ENCODE measurements around the gene TACC2. TPM values are rescaled to one million over a fixed set of nuclear protein-coding genes. Genes with fewer than 3 reads are reported as not detected.

TACC2 gene
- polyA plus RNA-seq, 1 donor from 2014 or later: not detected

GRCh38 chr10:122257041-122257440, 268.1 kb downstream of the TACC2 start:
- Mint-ChIP-seq H3K4me1 (no peaks in the 10 kb centered on the region), H3K27ac (no peak overlapping the region), H3K27me3 (no peaks in the 10 kb centered on the region), H3K9me3 (peaks cover 2 to 6% (median 5%) of the 10 kb centered on the region in 3 donors), H3K36me3 (no peaks in the 10 kb centered on the region), H3K4me3 (no peak overlapping the region)

DNA sequence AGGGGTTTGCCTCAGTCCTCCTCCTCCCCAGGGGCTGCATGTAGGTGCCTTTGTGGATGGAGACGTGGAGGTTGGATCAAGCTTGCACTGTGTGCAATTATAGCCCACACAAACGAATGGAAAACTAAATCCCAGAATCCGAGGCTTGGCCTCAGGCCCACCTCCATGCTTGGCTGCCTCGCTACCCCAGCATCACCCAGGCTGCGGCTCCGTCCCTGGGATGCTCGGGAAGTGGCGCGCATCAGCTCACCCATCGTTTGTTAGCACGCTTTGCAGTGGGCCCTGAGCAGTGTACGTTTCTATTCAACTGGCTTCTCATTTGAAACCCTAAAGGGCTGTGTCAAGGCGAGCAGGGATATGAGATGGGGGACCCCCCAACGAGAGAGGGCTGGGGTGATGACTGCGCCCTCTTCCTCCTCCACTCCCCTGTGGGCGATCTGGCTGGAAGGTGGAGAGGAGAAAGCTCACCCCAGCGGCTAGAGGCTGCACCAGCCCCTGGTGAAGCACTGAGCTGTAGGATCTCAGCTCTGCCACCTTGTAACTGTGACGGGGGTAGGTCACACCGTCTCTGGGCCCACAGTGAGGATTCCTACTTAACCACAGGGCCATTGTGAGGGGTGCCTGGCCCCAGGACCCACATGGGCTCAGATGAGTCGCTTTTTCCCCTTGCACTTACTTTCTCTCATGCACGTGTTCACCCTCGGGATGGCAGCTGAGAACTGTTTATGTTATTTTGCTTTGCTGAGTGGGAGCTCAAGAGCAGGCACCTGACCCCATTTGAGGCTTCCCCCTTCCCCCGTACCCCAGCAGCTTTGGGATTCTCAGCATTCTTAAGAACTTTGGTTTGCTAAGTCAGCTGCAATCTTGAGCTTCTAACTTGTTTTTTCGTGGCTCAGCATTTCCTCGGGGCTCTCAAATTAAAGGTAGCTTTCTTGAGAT, 269.4 kb downstream of the TACC2 start:
- Mint-ChIP-seq H3K36me3 (peaks cover 4% of the 10 kb centered on the region), H3K9me3 (peaks cover 3 to 14% (median 13%) of the 10 kb centered on the region in 3 donors), H3K27ac (no peak overlapping the region)

DNA sequence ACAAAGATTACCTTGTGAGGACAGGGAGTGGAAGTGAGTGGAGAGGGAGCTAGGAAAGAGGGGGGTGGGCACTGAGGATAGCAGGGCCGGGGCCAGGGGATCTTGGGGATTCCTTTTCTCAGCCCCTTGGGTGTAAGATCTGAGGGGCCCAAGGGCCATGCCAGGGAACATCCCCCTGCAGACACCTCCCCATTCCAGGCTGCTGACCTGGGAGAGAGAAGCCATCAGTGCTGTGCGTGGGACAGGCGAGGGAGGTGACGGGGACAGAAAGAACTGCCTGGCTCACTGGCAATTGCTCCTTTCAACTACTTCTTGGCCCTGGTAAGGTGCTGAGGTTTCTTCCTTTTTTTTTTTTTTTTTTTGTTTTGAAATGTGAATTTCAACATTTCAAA, 270.1 kb downstream of the TACC2 start:
- H3K9me3 Mint-ChIP-seq: peaks cover 3 to 17% (median 16%) of the 10 kb centered on the region in 3 donors
- peaks cover 3% of the 10 kb centered on the region for H3K27me3 Mint-ChIP-seq
- no peak overlapping the region for H3K27ac Mint-ChIP-seq
- H3K4me3 Mint-ChIP-seq: no peak overlapping the region
- peaks cover 5% of the 10 kb centered on the region for H3K36me3 Mint-ChIP-seq
- H3K4me1 Mint-ChIP-seq: no peaks in the 10 kb centered on the region

More for the DNA sequence above, 269.4 kb downstream of the TACC2 start:
- Mint-ChIP-seq H3K4me3 (no peak overlapping the region), H3K27me3 (peaks cover under 1% of the 10 kb centered on the region), H3K4me1 (no peaks in the 10 kb centered on the region)

- peaks cover 3 to 17% (median 16%) of the 10 kb centered on the region in 3 donors for H3K9me3 Mint-ChIP-seq
- H3K27ac Mint-ChIP-seq: no peak overlapping the region
- no peaks in the 10 kb centered on the region for H3K4me1 Mint-ChIP-seq
- H3K4me3 Mint-ChIP-seq: no peak overlapping the region
- H3K36me3 Mint-ChIP-seq: peaks cover 5% of the 10 kb centered on the region
- H3K27me3 Mint-ChIP-seq: peaks cover 9% of the 10 kb centered on the region
Measured at GRCh38 chr10:122261584-122261983, 272.6 kb downstream of the TACC2 start.

- Mint-ChIP-seq H3K4me3 (no peak overlapping the region), H3K4me1 (no peaks in the 10 kb centered on the region), H3K27ac (peak overlapping the region in 1 of 3 donors; percentile 27), H3K27me3 (peaks cover 15% of the 10 kb centered on the region), H3K36me3 (peaks cover 5% of the 10 kb centered on the region), H3K9me3 (peaks cover 3 to 17% (median 16%) of the 10 kb centered on the region in 3 donors)
Measured at GRCh38 chr10:122263971-122264370, 275.0 kb downstream of the TACC2 start.

DNA sequence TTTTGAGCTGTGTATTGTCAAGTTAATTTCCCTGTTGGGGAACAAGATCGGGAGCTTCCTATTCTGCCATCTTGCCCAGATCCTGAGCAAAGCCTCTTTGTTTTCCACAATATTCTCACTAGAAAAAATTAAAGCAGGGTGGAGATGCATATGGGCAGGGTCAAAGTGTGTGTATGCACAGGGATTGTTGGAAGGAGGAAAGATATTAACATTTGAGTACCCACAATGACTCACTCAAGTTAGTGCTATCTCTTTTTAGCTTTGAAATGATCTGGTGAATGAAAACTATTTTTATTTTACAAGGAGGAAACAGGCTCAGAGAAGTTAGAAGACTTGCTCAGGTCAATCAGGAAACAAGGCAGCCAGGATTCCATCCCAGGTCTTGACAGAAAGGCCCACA, 275.5 kb downstream of the TACC2 start:
- no peak overlapping the region for H3K4me3 Mint-ChIP-seq
- H3K4me1 Mint-ChIP-seq: no peaks in the 10 kb centered on the region
- H3K36me3 Mint-ChIP-seq: peaks cover 5% of the 10 kb centered on the region
- peaks cover 3 to 17% (median 16%) of the 10 kb centered on the region in 3 donors for H3K9me3 Mint-ChIP-seq
- H3K27me3 Mint-ChIP-seq: peaks cover 15% of the 10 kb centered on the region
- H3K27ac Mint-ChIP-seq: peak overlapping the region in 1 of 3 donors; percentile 27

DNA sequence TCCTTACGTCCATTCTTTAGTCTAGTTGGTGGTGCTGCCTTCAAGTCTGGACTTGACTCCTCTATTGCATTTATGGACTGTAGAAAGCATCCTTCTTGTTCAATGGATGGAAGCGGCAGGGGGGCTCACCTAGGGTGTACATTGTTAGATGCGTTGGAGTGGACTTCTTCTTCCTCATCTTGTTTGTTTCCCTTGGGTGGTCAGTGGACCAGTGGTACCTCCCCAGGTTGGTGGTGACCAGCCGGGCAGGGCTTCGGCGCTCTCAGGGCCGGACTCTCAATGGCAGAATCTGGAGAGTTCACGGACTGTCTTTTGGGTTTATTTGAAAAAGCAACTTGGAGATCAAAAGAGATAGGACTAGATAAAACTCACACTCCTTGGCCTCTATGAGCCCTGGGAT, 276.0 kb downstream of the TACC2 start:
- Mint-ChIP-seq H3K4me3 (no peak overlapping the region), H3K9me3 (peaks cover 3 to 17% (median 16%) of the 10 kb centered on the region in 3 donors), H3K27ac (no peak overlapping the region), H3K27me3 (peaks cover 15% of the 10 kb centered on the region), H3K4me1 (no peaks in the 10 kb centered on the region), H3K36me3 (peaks cover 7% of the 10 kb centered on the region)

- peaks cover 3 to 17% (median 16%) of the 10 kb centered on the region in 3 donors for H3K9me3 Mint-ChIP-seq
- H3K4me1 Mint-ChIP-seq: no peaks in the 10 kb centered on the region
- H3K36me3 Mint-ChIP-seq: peaks cover 7% of the 10 kb centered on the region
- H3K27ac Mint-ChIP-seq: no peak overlapping the region
- peaks cover 15% of the 10 kb centered on the region for H3K27me3 Mint-ChIP-seq
- no peak overlapping the region for H3K4me3 Mint-ChIP-seq
Measured at GRCh38 chr10:122265896-122266295, 276.9 kb downstream of the TACC2 start.

GRCh38 chr10:122267849-122268737, 279.1 kb downstream of the TACC2 start:
- Mint-ChIP-seq H3K4me3 (no peak overlapping the region), H3K27ac (no peak overlapping the region), H3K36me3 (peaks cover 6% of the 10 kb centered on the region), H3K27me3 (peaks cover 15% of the 10 kb centered on the region), H3K9me3 (peaks cover 0 to 6% (median 6%) of the 10 kb centered on the region in 3 donors), H3K4me1 (no peaks in the 10 kb centered on the region)

DNA sequence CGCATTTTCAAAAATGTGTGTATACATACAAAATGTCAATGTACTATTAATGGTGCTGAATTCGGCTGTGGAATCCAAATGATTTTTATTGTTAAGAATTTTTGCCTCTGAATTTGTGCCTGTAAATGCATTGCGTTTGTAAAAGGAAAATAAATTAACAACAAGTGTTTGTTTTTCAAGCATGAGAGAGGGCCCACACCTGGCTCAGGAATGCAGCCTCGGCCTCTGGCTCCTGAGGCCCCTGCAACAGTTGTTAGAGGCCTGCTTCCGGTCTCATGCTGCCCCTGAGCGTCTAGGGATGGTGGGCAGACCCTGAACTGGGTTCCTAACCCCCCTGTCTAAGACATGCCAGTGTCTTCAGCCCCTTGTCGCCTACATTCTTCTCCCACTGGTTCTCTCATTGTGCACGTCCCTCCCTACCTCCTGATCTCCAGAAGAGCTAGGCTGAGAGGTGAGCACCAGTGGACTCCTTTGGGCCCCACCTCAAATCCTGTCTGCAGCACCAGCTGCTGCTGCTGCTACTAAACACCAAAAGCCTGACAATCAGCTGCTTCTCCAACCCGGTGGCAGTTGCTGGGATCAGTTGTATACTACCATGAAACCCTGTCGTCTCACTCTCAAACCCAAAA, 280.2 kb downstream of the TACC2 start:
- Mint-ChIP-seq H3K4me1 (no peaks in the 10 kb centered on the region), H3K27ac (peak overlapping the region in 1 of 3 donors; percentile 19), H3K27me3 (peaks cover 11% of the 10 kb centered on the region), H3K4me3 (no peak overlapping the region), H3K9me3 (no peaks in the 10 kb centered on the region), H3K36me3 (peaks cover 3% of the 10 kb centered on the region)

DNA sequence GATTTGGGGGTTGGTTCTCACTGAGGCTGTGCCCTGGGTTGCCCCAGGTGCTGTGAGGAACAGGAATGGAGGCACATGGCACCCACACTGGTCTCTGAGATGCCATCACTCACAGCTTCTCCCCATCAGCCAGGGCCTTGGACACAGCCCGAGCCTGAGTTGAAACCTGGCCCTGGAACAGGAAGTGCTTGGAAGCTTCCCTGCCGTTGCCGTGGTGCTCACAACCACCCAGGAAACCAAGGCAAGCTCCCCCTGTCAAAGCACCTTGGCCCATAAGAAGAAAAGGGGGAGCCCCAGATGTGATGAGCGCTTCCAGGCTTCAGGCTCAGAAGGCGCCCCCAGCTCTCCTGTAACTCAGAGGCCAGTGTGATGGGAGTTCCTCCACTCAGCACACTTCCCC, 282.1 kb downstream of the TACC2 start, which contains the start of gene BTBD16:
Gene BTBD16, plus strand, starts transcription at position 221 of the 400 bp plus-strand sequence. CDS start 3,786 bp downstream, outside the sequence.
- Mint-ChIP-seq H3K27me3 (peaks cover 8% of the 10 kb centered on the region), H3K36me3 (peaks cover 3% of the 10 kb centered on the region), H3K4me3 (no peak within 1 kb of the TSS), H3K9me3 (no peaks in the 10 kb centered on the region), H3K27ac (no peak within 1 kb of the TSS), H3K4me1 (no peaks in the 10 kb centered on the region)

- Mint-ChIP-seq H3K9me3 (no peaks in the 10 kb centered on the region), H3K27ac (no peak overlapping the region), H3K4me3 (no peak overlapping the region), H3K4me1 (no peaks in the 10 kb centered on the region), H3K27me3 (no peaks in the 10 kb centered on the region), H3K36me3 (peaks cover 3% of the 10 kb centered on the region)
Measured at GRCh38 chr10:122273966-122274545, 285.1 kb downstream of the TACC2 start.

GRCh38 chr10:122276611-122277208, 287.7 kb downstream of the TACC2 start:
- no peaks in the 10 kb centered on the region for H3K36me3 Mint-ChIP-seq
- no peak overlapping the region for H3K27ac Mint-ChIP-seq
- H3K4me3 Mint-ChIP-seq: no peak overlapping the region
- no peaks in the 10 kb centered on the region for H3K4me1 Mint-ChIP-seq
- no peaks in the 10 kb centered on the region for H3K9me3 Mint-ChIP-seq
- H3K27me3 Mint-ChIP-seq: peaks cover 3% of the 10 kb centered on the region

Measured in IgD-negative memory B cell (primary cell).